DMS53 treated with DMSO at 0.1 percent for 48 hours (cell line): ENCODE data around the gene CCDC127.
A peak's percentile ranks its signal among the peaks of the same experiment; 100 is the strongest.

Source experiments
- DNase-seq: peaks from one replicate; lab custom pipeline; 2025; ENCODE audit not compliant: unreplicated experiment; lab: John Stamatoyannopoulos, UW

The CCDC127 gene

DNA sequence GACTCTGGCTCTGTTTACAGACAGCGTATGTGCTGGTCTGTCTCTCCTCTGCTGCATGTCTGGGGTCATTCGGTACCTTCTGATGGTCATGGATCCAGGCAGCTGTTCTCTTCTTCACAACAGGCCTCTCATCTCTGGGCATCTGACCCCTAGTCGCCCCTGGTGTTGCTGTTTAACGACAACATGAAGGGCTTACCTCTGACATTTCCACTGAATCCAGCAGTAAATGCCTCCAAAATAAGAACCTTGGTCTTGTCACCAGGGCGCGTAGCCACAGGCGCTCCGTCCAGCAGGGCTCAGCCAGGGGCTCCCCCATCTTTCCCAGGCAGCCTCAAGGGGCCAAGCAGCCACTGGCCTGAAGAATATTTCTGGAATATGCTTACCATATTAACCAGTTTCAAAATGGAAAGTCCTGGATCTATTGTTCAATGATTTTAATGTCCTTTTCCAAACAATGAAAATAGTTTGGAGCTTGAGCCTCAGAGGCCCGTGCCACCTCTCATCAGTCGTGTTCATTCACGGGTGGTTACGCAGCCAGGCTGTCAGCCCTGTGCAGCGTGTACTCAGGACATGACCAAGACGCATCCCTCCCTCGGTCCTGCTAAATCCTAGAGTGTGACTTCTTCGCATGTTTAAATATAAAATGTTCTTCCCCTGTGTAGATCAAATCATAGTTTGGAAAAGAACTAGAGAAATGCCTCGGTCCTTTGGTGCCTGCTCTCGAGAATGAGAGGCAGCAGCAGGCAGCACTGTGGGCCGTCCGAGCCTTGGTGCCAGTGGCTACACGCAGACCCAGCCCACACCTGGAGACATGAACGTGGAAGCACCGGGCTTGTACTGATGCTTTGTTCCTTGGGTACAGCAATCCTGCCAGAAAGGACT lies 56.8 kb downstream of the CCDC127 start:
- no peak for DNase-seq

DNA sequence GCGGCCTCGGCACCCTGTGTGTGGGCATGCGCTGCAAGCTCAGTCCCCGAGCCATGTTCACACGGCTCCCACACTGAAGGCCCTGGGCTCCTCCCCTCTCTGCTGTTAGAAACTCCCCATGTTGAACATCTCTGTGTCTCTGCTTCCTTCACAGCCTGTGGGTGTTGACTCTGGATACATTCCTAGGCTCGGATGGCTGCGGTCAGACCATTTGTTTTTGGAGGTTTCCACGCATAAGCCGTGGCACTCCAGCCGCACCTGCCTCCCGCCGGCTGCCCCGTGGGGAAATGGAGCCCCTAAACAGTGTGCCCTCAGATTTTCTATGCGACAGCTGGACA lies 57.8 kb downstream of the CCDC127 start:
- no peak for DNase-seq

DNA sequence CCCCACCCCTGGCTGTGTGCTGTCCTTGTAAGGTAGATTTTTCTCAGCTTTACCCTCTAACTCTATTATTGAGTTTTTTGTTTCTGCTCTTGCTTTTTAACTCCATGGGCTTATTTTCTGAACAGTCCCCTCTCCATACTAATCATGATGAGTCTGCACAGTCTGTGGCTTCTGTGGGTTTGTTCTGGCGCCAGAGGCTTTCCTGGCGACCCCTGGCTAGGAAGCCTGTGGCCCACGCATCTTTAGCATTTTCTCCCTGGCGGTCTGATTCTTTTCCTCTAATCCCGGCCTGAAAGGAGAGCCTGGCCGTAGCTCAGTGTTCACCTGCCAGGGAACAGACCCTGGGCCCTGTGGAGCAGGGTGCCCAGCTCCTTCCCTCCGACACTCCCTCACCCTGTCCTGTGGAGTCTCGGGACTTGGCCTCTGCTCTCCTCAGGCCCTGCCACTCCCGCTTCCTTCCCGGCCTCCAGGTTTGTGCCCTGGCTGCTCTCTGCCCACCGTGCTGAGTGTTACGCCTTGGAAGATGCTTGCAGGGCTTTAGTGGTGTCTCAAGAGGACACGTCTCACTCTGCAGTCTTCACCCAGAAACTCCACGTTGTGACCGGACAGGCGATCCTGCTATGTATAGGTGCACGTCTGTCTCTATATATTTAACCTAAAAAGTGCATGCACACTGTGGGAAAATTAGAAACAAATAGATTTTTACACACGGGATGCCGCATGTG lies 58.3 kb downstream of the CCDC127 start:
- DNase-seq, result no peak

DNA sequence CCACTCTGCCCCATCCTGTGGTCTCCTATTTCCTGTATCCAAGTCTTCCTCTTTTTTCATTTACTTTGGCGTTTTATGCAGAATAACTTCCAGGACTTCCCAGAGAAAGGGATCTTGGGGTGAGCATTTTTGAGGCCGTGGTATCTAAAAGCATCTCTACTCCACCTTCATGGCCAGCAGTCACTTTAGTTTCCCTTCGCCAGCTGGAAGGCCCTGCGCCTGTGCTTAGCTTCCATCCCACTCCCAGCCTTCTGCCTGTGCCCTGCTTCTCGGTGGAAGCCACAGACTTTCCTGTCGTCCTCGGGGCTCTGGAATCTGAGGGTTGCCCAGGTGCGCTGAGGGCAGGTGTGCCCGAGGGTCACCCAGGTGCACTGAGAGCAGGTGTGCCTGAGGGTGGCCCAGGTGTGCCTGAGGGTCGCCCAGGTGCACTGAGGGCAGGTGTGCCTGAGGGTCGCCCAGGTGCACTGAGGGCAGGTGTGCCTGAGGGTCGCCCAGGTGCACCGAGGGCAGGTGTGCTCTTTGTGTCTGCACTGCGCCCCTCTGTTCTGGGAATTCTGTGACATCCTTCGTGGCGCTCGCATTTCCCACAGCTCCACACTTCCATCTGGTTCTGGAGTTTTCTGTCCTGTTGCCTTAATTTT lies 59.0 kb downstream of the CCDC127 start:
- no peak for DNase-seq

DNA sequence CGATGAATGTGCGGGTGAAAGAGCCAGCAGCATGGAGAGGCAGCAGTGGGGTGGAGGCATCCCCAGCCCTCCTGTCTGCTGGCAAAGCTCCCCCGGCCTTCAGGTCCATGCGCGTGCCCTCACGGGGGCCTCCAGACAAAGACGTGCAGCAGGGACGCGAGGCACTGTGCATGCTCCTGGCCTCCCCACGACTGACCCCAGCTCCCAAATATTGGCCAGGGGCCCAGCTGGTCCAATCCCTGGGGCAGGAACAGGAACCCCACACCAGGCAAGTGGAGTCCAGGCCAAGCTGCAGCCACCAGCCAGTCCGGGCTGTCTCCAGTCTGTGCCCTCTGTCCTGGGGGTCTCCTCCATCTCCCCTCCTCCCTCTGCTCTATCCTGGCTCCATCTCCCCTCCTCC lies 60.2 kb downstream of the CCDC127 start:
- no peak for DNase-seq

DNA sequence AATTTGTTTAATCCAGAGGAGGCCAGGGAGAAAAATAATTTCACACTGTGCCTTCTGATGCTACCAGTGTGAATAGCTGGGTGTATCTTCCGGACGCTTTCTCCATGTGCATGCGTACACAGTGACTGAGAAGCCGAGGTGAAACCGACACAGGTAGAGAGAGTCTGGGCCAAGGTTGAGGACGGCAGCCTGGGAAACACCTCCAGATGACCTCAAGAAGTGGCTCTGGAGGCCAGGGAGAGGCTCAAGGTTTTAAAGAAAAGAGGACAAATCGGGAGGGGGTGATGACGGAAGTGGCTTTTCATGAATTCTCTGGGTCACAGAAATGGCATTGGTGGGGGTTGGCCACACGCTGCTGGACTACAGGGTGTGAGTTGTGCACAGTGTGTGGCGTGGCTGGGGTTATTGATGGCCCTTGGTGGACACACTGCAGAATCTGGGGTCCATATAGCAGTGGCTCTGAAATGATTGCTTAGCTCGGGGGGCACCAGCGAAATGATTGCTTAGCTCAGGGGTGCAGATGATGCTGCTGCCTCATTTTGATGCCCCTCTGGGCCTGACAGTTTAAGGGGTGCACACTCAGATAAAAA lies 60.7 kb downstream of the CCDC127 start:
- DNase-seq, result no peak

DNA sequence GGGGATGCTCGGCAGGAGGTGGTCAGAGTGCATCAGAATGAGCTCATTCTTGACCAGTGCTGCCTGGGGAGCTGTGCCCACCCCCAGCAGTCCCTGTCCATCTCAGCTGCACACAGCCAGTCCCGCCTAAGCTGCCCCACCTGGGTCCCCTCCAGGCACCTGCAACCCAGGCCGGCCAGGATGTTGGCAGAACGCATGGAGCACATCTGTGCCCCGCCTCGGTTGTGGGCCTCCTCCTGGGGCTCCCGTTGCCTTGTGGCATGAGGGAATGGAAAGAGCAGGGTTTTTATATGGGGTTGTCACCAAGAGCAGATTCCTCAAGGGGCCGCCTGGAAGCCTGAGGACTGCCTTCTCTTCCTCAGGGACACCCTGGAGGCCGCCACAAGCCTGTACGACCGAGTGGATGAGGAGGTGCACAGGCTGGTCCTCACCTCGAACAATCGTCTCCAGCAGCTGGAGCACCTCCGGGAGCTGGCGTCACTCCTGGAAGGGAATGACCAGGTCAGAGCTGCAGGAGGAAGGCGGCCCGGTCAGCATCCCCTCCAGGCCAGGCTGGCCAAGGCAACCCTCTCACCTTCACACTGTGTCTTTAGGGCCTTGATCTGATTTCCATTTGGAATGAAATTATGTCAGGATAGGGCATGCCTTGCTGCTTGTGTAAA lies 61.4 kb downstream of the CCDC127 start:
- no peak for DNase-seq

DNA sequence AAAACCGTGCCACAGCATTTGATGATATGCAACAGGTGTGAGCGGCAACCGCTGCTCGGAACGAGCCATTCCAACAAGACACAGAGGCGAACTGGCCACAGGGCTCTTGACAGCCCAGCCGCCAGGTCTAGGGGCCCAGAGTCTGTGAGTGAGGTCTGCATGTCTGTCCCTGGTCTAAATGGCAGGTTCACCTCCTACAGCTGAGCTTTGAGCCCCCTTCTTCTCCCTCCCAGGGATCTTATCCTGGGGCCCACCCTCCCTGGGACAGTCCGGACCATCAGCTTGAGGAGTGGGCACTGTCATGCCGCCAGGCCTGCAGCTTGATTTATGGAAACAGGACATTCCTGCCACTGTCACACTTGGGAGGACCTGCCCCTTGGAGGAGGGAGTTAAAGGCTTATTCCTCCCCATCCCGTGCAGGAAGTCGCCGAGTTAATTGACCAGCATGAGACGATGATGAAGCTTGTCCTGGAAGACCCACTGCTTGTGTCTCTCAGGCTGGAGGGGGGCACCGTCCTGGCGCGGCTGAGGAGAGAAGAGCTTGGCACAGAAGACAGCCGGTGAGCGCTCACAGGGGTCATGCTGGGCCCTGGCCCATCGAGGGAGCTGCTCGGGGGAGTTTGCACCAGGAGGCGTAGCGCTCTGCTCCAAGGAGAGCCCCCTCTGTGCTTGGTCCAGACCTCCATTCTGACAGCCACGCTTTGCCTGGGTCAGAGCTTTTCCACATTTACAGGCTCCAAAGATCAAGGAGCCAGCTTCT lies 62.1 kb downstream of the CCDC127 start:
- no peak for DNase-seq

DNA sequence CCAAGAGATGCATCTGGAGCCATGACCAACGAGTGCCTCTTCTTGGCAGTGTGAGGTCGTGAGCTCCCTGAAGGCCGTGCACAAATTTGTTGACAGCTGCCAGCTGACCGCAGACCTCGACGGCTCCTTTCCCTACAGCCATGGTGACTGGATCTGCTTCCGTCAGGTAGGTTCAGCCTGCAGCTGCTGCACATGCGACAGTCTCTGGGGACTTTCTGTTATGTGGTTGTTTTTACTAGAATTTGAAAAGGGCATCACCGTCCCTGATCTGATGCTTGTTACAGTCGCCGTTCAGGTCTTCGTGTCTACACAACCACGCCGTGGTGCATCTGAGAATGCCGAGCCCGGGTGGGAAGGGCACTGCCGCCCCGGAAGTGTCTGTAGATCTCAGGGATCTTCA lies 63.1 kb downstream of the CCDC127 start:
- no peak for DNase-seq

DNA sequence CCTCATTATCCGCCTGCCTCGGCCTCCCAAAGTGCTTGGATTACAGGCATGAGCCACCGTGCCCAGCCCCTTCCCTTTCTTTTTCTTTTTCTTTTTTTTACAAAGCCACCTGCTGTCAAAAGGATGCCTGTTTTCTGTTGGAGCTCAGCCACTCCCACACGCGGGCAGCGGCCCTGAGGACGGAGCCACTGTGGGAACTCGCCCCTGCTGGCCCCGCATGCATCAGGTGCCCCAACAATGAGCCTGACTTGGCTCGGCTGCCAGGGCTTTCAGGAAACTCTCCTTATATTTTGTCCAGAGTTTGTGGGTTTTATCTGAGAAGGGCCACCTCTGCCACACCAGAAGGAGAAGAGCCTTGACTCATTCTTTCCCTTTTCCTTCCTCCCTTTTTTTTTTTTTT lies 63.7 kb downstream of the CCDC127 start:
- DNase-seq, result no peak

DNA sequence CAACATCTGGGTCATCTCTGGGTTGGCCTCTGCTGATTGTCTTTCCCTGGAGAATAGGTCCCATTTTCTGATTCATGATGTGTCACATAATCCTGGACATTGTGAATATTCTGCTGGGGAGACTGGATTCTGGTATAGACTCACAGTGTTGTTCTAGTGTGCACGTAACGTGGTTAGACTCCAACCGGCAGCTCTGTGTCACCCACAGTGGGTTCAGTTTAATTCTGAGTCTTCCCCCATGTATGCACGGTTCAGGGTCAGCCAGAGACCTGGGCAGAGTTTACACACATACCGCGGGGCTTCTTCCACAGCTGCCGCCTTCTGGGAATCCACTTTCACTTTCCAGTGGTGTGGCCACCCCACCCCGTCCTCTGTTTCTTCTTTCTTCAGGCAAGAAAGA lies 64.7 kb downstream of the CCDC127 start:
- no peak for DNase-seq

DNA sequence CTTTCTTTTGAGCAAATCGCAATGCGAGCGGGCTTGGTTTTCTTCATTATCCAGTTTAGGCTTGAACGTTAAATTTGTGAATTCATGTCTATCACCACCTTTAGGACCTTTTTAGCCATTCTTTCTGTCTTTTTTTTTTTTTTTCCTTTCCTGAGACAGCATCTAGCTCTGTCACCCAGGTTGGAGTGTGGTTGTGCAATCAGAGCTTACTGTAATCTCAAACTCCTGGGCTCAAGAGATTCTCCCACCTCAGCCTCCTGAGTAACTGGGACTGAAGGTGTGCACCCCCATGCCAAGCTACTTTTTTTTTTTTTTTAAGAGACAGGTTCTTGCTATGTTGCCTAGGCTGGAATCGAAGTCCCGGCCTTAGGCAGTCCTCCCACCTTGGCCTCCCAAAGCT lies 65.9 kb downstream of the CCDC127 start:
- no peak for DNase-seq

DNA sequence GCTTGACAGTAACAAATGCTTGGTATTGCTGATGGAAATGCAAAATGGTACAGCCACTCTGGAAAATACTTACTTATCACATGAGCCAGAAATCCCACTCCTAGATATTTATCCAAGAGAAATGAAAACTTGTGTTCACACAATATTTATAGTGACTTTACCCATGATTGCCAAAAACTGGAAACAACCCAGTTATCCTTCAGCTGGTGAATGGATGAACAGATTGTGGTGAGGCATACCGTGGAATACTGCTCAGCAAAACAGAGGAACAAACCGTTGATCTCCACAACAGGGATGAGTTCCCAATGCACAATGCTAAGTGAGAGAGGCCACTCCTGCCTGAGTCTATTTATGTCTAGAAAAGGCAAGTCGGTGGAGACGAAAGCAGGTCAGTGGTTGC lies 67.2 kb downstream of the CCDC127 start:
- no peak for DNase-seq

DNA sequence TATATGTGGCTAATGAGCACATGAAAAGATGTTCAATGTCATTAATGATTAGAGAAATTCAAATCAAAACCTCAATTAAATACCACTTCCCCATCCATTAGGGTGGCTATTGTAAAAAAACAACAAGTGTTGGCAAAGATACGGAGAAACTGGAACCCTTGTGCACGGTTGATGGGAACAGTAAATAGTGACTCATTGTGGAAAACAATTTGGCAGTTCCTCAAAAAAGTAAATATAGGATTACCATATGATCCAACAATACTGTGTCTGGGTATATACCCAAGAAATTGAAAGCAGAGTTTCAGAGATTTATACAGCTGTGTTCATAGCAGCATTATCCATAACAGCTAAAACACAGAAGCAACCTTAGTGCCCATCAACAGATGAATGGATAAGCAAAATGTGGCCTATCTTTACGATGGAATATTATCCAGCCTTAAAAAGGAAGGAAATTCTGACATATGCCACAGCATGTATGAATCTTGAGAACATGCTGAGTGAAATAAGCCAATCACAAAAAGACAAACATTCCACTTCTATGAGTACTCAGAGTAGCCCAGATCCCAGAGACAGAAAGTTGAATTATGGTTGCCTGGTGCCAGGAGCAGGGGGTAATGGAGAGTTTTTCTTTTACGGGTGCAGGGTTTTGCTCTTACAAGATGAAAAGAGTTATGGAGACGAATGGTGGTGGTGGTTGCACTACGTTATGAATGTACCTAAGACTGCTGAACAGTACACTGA lies 68.0 kb downstream of the CCDC127 start:
- peak; percentile 94 for DNase-seq

DNA sequence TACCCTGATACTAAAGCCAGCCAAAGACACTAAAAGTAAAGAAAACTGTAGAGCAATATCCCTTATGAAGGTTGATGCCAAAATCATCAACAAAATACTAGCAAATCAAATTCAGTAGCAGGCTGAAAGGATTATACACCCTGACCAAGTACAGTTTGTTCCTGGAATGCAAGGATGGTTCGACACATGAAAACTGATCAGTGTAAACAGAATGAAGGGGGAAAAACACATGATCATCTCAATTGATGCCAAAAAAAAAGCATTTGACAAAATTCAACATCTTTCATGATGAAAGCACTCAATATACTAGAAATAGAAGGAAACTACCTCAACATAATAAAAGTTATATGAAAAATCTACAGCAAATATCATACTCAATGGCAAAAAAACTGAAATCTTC lies 70.2 kb downstream of the CCDC127 start:
- no peak for DNase-seq
